Caco-2 (cell line): Measurements from ENCODE around the gene WARS2. TPM values are rescaled to one million over a fixed set of nuclear protein-coding genes. Genes with fewer than 3 reads are reported as not detected.

Experiments
- BruUV-seq: library from RNA; stranded (reverse); fragments of 400-500 nt; replicated peaks from 2 replicates; lab custom pipeline; 2021; lab: Mats Ljungman, UMichigan
- CTCF ChIA-PET: fragments of 300-600 bp; sonication (Branson Sonifier 250); formaldehyde crosslinking; loops from one replicate; lab custom pipeline; 2022; ENCODE audit warnings: antibody characterized with exemption; lab: Charles Lee
- POLR2A ChIA-PET: fragments of 300-600 bp; sonication (Branson Sonifier 250); formaldehyde crosslinking; loops from one replicate; lab custom pipeline; 2022; ENCODE audit warnings: antibody characterized with exemption; lab: Charles Lee
- DNase-seq, 2 experiments: peaks; one replicate each; pipeline versions ENCODE4 v3.0.0 to v3.0.0-alpha.2; 2020 to 2022
- H3K27me3 ChIP-seq: replicated peaks from 2 replicates; pipeline ENCODE4 v1.6.0; 2011; ENCODE audit warnings: low read length; ENCODE audit not compliant: control insufficient read depth, insufficient read depth
- H3K36me3 ChIP-seq: 2 replicates; pipeline ENCODE4 v1.5.1; 2011; ENCODE audit warnings: low read length; ENCODE audit not compliant: control insufficient read depth, insufficient read depth
- H3K4me1 ChIP-seq: fragments of 250-450 bp; sonication (Bioruptor Pico); 2 replicates; pipeline ENCODE4 v1.5.1; 2020; ENCODE audit warnings: mild to moderate bottlenecking
- H3K4me3 ChIP-seq: 2 replicates; pipeline ENCODE4 v1.5.1; 2011; ENCODE audit warnings: low read depth, mild to moderate bottlenecking, control low read depth, low read length
- H3K9me3 ChIP-seq: fragments of 250-450 bp; sonication (Bioruptor Pico); 2 replicates; pipeline ENCODE4 v1.5.1; 2020; ENCODE audit warnings: mild to moderate bottlenecking, moderate library complexity
- H3K27ac Mint-ChIP-seq: one replicate; pipeline ENCODE4 v1.8.0; 2022; ENCODE audit warnings: mixed read lengths; ENCODE audit not compliant: unreplicated experiment
- H3K27me3 Mint-ChIP-seq: one replicate; pipeline ENCODE4 v1.8.0; 2022; ENCODE audit warnings: mixed read lengths; ENCODE audit not compliant: insufficient read depth, unreplicated experiment
- H3K36me3 Mint-ChIP-seq: one replicate; pipeline ENCODE4 v1.8.0; 2022; ENCODE audit warnings: mild to moderate bottlenecking, mixed read lengths; ENCODE audit not compliant: insufficient read depth, unreplicated experiment
- H3K4me1 Mint-ChIP-seq: one replicate; pipeline ENCODE4 v1.8.0; 2022; ENCODE audit warnings: low read depth, mixed read lengths; ENCODE audit not compliant: unreplicated experiment
- H3K4me3 Mint-ChIP-seq: one replicate; pipeline ENCODE4 v1.8.0; 2022; ENCODE audit warnings: mild to moderate bottlenecking, moderate library complexity, mixed read lengths; ENCODE audit not compliant: unreplicated experiment
- H3K9me3 Mint-ChIP-seq: one replicate; pipeline ENCODE4 v1.8.0; 2022; ENCODE audit warnings: mixed read lengths; ENCODE audit not compliant: unreplicated experiment
- CTCF ChIP-seq, 2 experiments: fragments of 200-600 bp in 1 of 2; IDR thresholded peaks; 1 replicate in 1 of 2; 2 replicates in 1 of 2; pipeline versions ENCODE4 v1.5.1 to v1.8.0; 2011 to 2022; ENCODE audit warnings: antibody characterized with exemption in 1 of 2, control low read depth in 1 of 2, inconsistent platforms in 1 of 2, low read depth in 1 of 2, low read length in 1 of 2, mild to moderate bottlenecking in 1 of 2, moderate library complexity in 1 of 2; ENCODE audit not compliant: insufficient read depth in 1 of 2, severe bottlenecking in 1 of 2, unreplicated experiment in 1 of 2
- intact Hi-C: fragments of 100-400 bp; cut with micrococcal nuclease; formaldehyde crosslinking; loops from one replicate; pipeline ENCODE4 v1.10.0; 2022; ENCODE audit not compliant: unreplicated experiment
- total RNA-seq: library from RNA; stranded (reverse); gene quantifications from 2 replicates; pipeline ENCODE4 v1.2.3, GENCODE V29; 2022

WARS2 gene
- total RNA-seq, 1 experiment from 2014 or later = 11.9 TPM

- BruUV-seq = no TSS peak
- intact Hi-C loops = no loop called here
- Histone ChIP-seq H3K27me3 (no peaks in the 10 kb centered on the region), H3K4me1 (no peaks in the 10 kb centered on the region), H3K9me3 (no peaks in the 10 kb centered on the region), H3K4me3 (no peak overlapping the region), H3K36me3 (no peaks in the 10 kb centered on the region)
- no peak overlapping the region for H3K27ac Mint-ChIP-seq
- POLR2A ChIA-PET = no interaction called here
- no peaks in the 10 kb centered on the region for H3K27me3 Mint-ChIP-seq
- no peak for TF ChIP-seq CTCF (IDR thresholded peaks at IDR 0.05; ENCODE audit: insufficient read depth in 1 of 2, low read depth in 1 of 2, low read length in 1 of 2, severe bottlenecking in 1 of 2, unreplicated experiment in 1 of 2)
- no peaks in the 10 kb centered on the region for H3K36me3 Mint-ChIP-seq
- H3K4me1 Mint-ChIP-seq = no peaks in the 10 kb centered on the region
- no peak overlapping the region for H3K4me3 Mint-ChIP-seq
- DNase-seq = no peak
- CTCF ChIA-PET = no interaction called here
- H3K9me3 Mint-ChIP-seq = no peaks in the 10 kb centered on the region
Observed at GRCh38 chr1:118985640-118986554, 154.6 kb downstream of the WARS2 start.

- Mint-ChIP-seq H3K27ac (no peak overlapping the region), H3K4me3 (no peak overlapping the region), H3K36me3 (no peaks in the 10 kb centered on the region), H3K9me3 (no peaks in the 10 kb centered on the region), H3K27me3 (no peaks in the 10 kb centered on the region), H3K4me1 (no peaks in the 10 kb centered on the region)
- ChIA-PET CTCF (no interaction called here), POLR2A (no interaction called here)
- Histone ChIP-seq H3K4me1 (no peaks in the 10 kb centered on the region), H3K9me3 (no peaks in the 10 kb centered on the region), H3K4me3 (no peak overlapping the region), H3K27me3 (no peaks in the 10 kb centered on the region), H3K36me3 (no peaks in the 10 kb centered on the region)
- BruUV-seq = no TSS peak
- no peak for TF ChIP-seq CTCF (IDR thresholded peaks at IDR 0.05; ENCODE audit: insufficient read depth in 1 of 2, low read depth in 1 of 2, low read length in 1 of 2, severe bottlenecking in 1 of 2, unreplicated experiment in 1 of 2)
- intact Hi-C loops = no loop called here
- DNase-seq = no peak
Observed at GRCh38 chr1:118984722-118985639, 155.5 kb downstream of the WARS2 start.

- Mint-ChIP-seq H3K9me3 (no peaks in the 10 kb centered on the region), H3K4me3 (no peak overlapping the region), H3K4me1 (no peaks in the 10 kb centered on the region), H3K36me3 (no peaks in the 10 kb centered on the region), H3K27me3 (no peaks in the 10 kb centered on the region), H3K27ac (no peak overlapping the region)
- CTCF ChIA-PET = no interaction called here
- intact Hi-C loops = no loop called here
- no peaks in the 10 kb centered on the region for H3K27me3 ChIP-seq
- no peaks in the 10 kb centered on the region for H3K36me3 ChIP-seq
- H3K4me1 ChIP-seq = no peaks in the 10 kb centered on the region
- TF ChIP-seq CTCF (IDR thresholded peaks at IDR 0.05; ENCODE audit: insufficient read depth in 1 of 2, low read depth in 1 of 2, low read length in 1 of 2, severe bottlenecking in 1 of 2, unreplicated experiment in 1 of 2) = no peak
- H3K4me3 ChIP-seq = no peak overlapping the region
- no TSS peak for BruUV-seq
- POLR2A ChIA-PET = no interaction called here
- H3K9me3 ChIP-seq = no peaks in the 10 kb centered on the region
- DNase-seq = no peak
Observed at GRCh38 chr1:118984086-118984721, 156.2 kb downstream of the WARS2 start.
